B cell (primary cell): ENCODE measurements around the gene FREM2.

Experiments used
- EZH2 ChIP-seq: IDR thresholded peaks from 2 replicates; pipeline ENCODE4 v1.6.1; 2012; ENCODE audit warnings: borderline replicate concordance, low read depth, mild to moderate bottlenecking, moderate library complexity, low read length; ENCODE audit not compliant: insufficient read depth, poor library complexity, severe bottlenecking
- TF ChIP-seq, protein P1 (sequence below): fragments of 200-600 bp; IDR thresholded peaks from one replicate; pipeline ENCODE4 v1.8.0; 2022; ENCODE audit warnings: antibody characterized with exemption, mild to moderate bottlenecking

DNA sequence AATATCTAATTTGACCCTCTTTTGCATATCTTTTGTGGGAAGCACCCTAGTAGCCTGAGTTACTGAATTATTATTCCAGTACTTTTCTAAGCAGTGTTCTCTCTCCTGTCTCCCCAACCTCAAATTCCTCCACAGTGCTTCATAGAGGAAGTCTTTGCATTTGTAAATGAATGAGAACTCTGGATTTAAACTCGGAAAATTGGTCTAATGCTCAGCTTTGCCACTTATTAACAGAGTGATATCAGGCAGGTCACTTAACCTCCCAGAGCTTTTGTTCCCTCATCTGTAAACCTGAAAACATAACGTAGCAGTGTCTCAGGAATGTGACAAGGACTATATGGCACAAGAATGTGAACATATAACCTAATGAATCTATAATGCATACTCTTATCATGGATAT, 26.2 kb downstream of the FREM2 start:
- TF ChIP-seq, protein P1, sequence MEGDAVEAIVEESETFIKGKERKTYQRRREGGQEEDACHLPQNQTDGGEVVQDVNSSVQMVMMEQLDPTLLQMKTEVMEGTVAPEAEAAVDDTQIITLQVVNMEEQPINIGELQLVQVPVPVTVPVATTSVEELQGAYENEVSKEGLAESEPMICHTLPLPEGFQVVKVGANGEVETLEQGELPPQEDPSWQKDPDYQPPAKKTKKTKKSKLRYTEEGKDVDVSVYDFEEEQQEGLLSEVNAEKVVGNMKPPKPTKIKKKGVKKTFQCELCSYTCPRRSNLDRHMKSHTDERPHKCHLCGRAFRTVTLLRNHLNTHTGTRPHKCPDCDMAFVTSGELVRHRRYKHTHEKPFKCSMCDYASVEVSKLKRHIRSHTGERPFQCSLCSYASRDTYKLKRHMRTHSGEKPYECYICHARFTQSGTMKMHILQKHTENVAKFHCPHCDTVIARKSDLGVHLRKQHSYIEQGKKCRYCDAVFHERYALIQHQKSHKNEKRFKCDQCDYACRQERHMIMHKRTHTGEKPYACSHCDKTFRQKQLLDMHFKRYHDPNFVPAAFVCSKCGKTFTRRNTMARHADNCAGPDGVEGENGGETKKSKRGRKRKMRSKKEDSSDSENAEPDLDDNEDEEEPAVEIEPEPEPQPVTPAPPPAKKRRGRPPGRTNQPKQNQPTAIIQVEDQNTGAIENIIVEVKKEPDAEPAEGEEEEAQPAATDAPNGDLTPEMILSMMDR = no peak
- TF ChIP-seq EZH2 = no peak
